H1 (cell line): ENCODE measurements around the gene POLR3E. TPM values are rescaled to one million over a fixed set of nuclear protein-coding genes. Genes with fewer than 3 reads are reported as not detected.

Experiments used
- CTCF ChIA-PET: fragments of 300-600 bp; sonication (Branson Sonifier 250); formaldehyde crosslinking; loops from one replicate; lab custom pipeline; 2021; ENCODE audit not compliant: partially characterized antibody; lab: Charles Lee
- POLR2A ChIA-PET: fragments of 300-600 bp; sonication (Branson Sonifier 250); formaldehyde crosslinking; loops from one replicate; lab custom pipeline; 2021; ENCODE audit warnings: inconsistent platforms; ENCODE audit not compliant: partially characterized antibody; lab: Charles Lee
- DNase-seq, 2 experiments: peaks; one replicate each; pipeline versions ENCODE4 v3.0.0 to v3.0.0-alpha.2; 2010 to 2022; ENCODE audit warnings: low spot score in 2 of 2, low read depth in 1 of 2, mixed read lengths in 1 of 2
- FAIRE-seq: peaks from 2 replicates; lab custom pipeline; 2011; peaks lifted over from hg19 to GRCh38; lab: Jason Lieb, UNC
- H2AFZ ChIP-seq: 2 replicates; pipeline ENCODE4 v1.8.1; 2012; ENCODE audit warnings: low read length, inconsistent platforms
- H2AK5ac ChIP-seq: 2 replicates; pipeline ENCODE4 v1.6.1; 2013; ENCODE audit warnings: low read depth, low read length
- H2BK120ac ChIP-seq: replicated peaks from 2 replicates; pipeline ENCODE3; 2013; ENCODE audit warnings: low read depth, low read length, inconsistent platforms
- H2BK12ac ChIP-seq: 2 replicates; pipeline ENCODE4 v1.6.1; 2013; ENCODE audit warnings: low read depth, low read length
- H2BK15ac ChIP-seq: 2 replicates; pipeline ENCODE4 v1.6.1; 2013; ENCODE audit warnings: low read length
- H2BK20ac ChIP-seq: 2 replicates; pipeline ENCODE4 v1.6.1; 2013; ENCODE audit warnings: low read length
- H2BK5ac ChIP-seq: 2 replicates; pipeline ENCODE4 v1.6.1; 2013; ENCODE audit warnings: low read depth, low read length
- H3K14ac ChIP-seq: 2 replicates; pipeline ENCODE4 v1.6.1; 2013; ENCODE audit warnings: inconsistent platforms; ENCODE audit not compliant: insufficient read length
- H3K18ac ChIP-seq: 2 replicates; pipeline ENCODE4 v1.6.1; 2013; ENCODE audit warnings: low read length; ENCODE audit errors: extremely low read depth
- H3K23ac ChIP-seq: 2 replicates; pipeline ENCODE4 v1.6.1; 2013; ENCODE audit warnings: inconsistent platforms; ENCODE audit not compliant: insufficient read length
- H3K23me2 ChIP-seq: 2 replicates; pipeline ENCODE4 v1.6.1; 2013; ENCODE audit warnings: low read depth, low read length
- H3K27ac ChIP-seq: 2 replicates; pipeline ENCODE4 v1.6.1; 2011; ENCODE audit warnings: low read depth, low read length, inconsistent platforms
- H3K27me3 ChIP-seq, 4 experiments: replicated peaks in 1 of 4; 1 replicate in 1 of 4; 2 replicates in 3 of 4; pipeline versions ENCODE4 v1.6.1 to v1.8.1; 2011 to 2013; ENCODE audit warnings: low read length in 3 of 4, mild to moderate bottlenecking in 3 of 4, inconsistent platforms in 2 of 4, mixed read lengths in 2 of 4, moderate library complexity in 1 of 4; ENCODE audit not compliant: control insufficient read depth in 3 of 4, insufficient read depth in 3 of 4; ENCODE audit errors: extremely low read depth in 1 of 4
- H3K36me3 ChIP-seq, 4 experiments: 2 replicates each; pipeline versions ENCODE4 v1.6.1 to v1.8.1; 2011 to 2013; ENCODE audit warnings: mild to moderate bottlenecking in 4 of 4, low read length in 3 of 4, moderate library complexity in 2 of 4, control low read depth in 1 of 4, inconsistent platforms in 1 of 4; ENCODE audit not compliant: insufficient read depth in 4 of 4, control insufficient read depth in 2 of 4
- H3K4ac ChIP-seq: replicated peaks from 2 replicates; pipeline ENCODE3; 2013; ENCODE audit warnings: low read length, low read depth, mixed read lengths, inconsistent platforms; ENCODE audit not compliant: insufficient read length
- H3K4me1 ChIP-seq, 4 experiments: replicated peaks in 1 of 4; 1 replicate in 1 of 4; 2 replicates in 3 of 4; pipeline versions ENCODE4 v1.6.1 to v1.8.1; 2011 to 2013; ENCODE audit warnings: low read length in 3 of 4, inconsistent platforms in 2 of 4, mixed read lengths in 1 of 4; ENCODE audit not compliant: insufficient read depth in 4 of 4, control insufficient read depth in 3 of 4
- H3K4me2 ChIP-seq, 2 experiments: 2 replicates each; pipeline versions ENCODE4 v1.6.1 to v1.8.1; 2011 to 2013; ENCODE audit warnings: low read depth in 2 of 2, low read length in 2 of 2, control low read depth in 1 of 2, inconsistent platforms in 1 of 2, mild to moderate bottlenecking in 1 of 2; ENCODE audit not compliant: insufficient read depth in 1 of 2
- H3K4me3 ChIP-seq, 4 experiments: fragments of 200-600, 300-600 bp in 1 of 4; sonication (generic), shearing (Covaris generic), sonication (Bioruptor Twin) in 1 of 4; 2 replicates each; pipeline versions ENCODE4 v1.5.1 to v1.8.1; 2011 to 2016; ENCODE audit warnings: low read length in 4 of 4, low read depth in 3 of 4, control low read depth in 2 of 4, inconsistent platforms in 2 of 4, mild to moderate bottlenecking in 2 of 4, mixed read lengths in 1 of 4, moderate library complexity in 1 of 4; ENCODE audit not compliant: insufficient read depth in 2 of 4; ENCODE audit errors: extremely low read depth in 1 of 4
- H3K56ac ChIP-seq: replicated peaks from 2 replicates; pipeline ENCODE3; 2013; ENCODE audit warnings: low read depth, mild to moderate bottlenecking, mixed read lengths, low read length, inconsistent platforms; ENCODE audit not compliant: insufficient read length
- H3K79me1 ChIP-seq: 2 replicates; pipeline ENCODE4 v1.6.1; 2013; ENCODE audit warnings: low read depth, low read length, control low read depth
- H3K79me2 ChIP-seq, 2 experiments: 2 replicates each; pipeline versions ENCODE4 v1.6.1 to v1.8.1; 2012 to 2013; ENCODE audit warnings: low read length in 2 of 2, mild to moderate bottlenecking in 2 of 2, inconsistent platforms in 1 of 2; ENCODE audit not compliant: insufficient read depth in 2 of 2, control insufficient read depth in 1 of 2
- H3K9ac ChIP-seq, 4 experiments: replicated peaks in 1 of 4; 1 replicate in 1 of 4; 2 replicates in 3 of 4; pipeline versions ENCODE4 v1.6.1 to v1.8.1; 2011 to 2013; ENCODE audit warnings: low read depth in 3 of 4, low read length in 3 of 4, control low read depth in 2 of 4, mild to moderate bottlenecking in 2 of 4, moderate library complexity in 2 of 4, inconsistent platforms in 1 of 4; ENCODE audit errors: extremely low read depth in 1 of 4
- H3K9me3 ChIP-seq, 2 experiments: 2 replicates each; pipeline versions ENCODE4 v1.6.1 to v1.8.1; 2012 to 2013; ENCODE audit warnings: mild to moderate bottlenecking in 2 of 2, moderate library complexity in 2 of 2, control low read depth in 1 of 2, inconsistent platforms in 1 of 2, low read depth in 1 of 2, low read length in 1 of 2, mixed read lengths in 1 of 2; ENCODE audit not compliant: insufficient read depth in 2 of 2
- H4K20me1 ChIP-seq, 2 experiments: replicated peaks in 1 of 2; 2 replicates each; pipeline versions ENCODE3 to v1.8.1; 2011 to 2013; ENCODE audit warnings: inconsistent platforms in 2 of 2, low read length in 2 of 2, mild to moderate bottlenecking in 1 of 2; ENCODE audit not compliant: insufficient read depth in 2 of 2, control insufficient read depth in 1 of 2
- H4K5ac ChIP-seq: 2 replicates; pipeline ENCODE4 v1.6.1; 2013; ENCODE audit warnings: low read length, low read depth, mixed read lengths, inconsistent platforms; ENCODE audit not compliant: insufficient read length
- H4K8ac ChIP-seq: 2 replicates; pipeline ENCODE4 v1.8.0; 2013; ENCODE audit warnings: mild to moderate bottlenecking, moderate library complexity, low read length, inconsistent platforms; ENCODE audit not compliant: insufficient read depth; ENCODE audit errors: extremely low read depth
- H4K91ac ChIP-seq: replicated peaks from 2 replicates; pipeline ENCODE3; 2013; ENCODE audit warnings: low read length, mixed read lengths, inconsistent platforms; ENCODE audit not compliant: insufficient read length
- BACH1 ChIP-seq: IDR thresholded peaks from 2 replicates; pipeline ENCODE4 v1.6.1; 2012; ENCODE audit warnings: low read length, improper control_type of control experiment
- CBX8 ChIP-seq: fragments of 300-800, 300-1000 bp; sonication (generic); IDR thresholded peaks from 2 replicates; pipeline ENCODE4 v1.7.1; 2016; ENCODE audit warnings: low read depth, low read length, borderline replicate concordance
- CHD2 ChIP-seq: IDR thresholded peaks from 2 replicates; pipeline ENCODE4 v1.6.1; 2012; ENCODE audit warnings: low read length, improper control_type of control experiment
- EGR1 ChIP-seq: IDR thresholded peaks from 2 replicates; pipeline ENCODE4 v1.6.1; 2011; ENCODE audit warnings: low read depth, low read length, borderline replicate concordance
- PHF8 ChIP-seq: fragments of 200-600 bp; sonication (generic); conservative IDR thresholded peaks from 2 replicates; pipeline ENCODE4 v1.7.1; 2012; ENCODE audit warnings: low read depth, mild to moderate bottlenecking, inconsistent platforms, low read length, moderate library complexity
- POLR2AphosphoS5 ChIP-seq: IDR thresholded peaks from 2 replicates; pipeline ENCODE4 v1.6.1; 2011; ENCODE audit warnings: low read depth, low read length
- RAD21 ChIP-seq, 2 experiments: IDR thresholded peaks in 1 of 2; conservative IDR thresholded peaks in 1 of 2; 2 replicates each; pipeline ENCODE4 v1.6.1; 2011; ENCODE audit warnings: low read depth in 2 of 2, low read length in 2 of 2, improper control_type of control experiment in 1 of 2, inconsistent platforms in 1 of 2, mild to moderate bottlenecking in 1 of 2, moderate library complexity in 1 of 2
- RFX5 ChIP-seq: IDR thresholded peaks from 2 replicates; pipeline ENCODE4 v1.6.1; 2011; ENCODE audit warnings: low read depth, low read length, improper control_type of control experiment, borderline replicate concordance
- SIRT6 ChIP-seq: IDR thresholded peaks from one replicate; pipeline ENCODE4 v1.7.1; 2012; ENCODE audit warnings: low read length, inconsistent platforms
- SP1 ChIP-seq: IDR thresholded peaks from 2 replicates; pipeline ENCODE4 v1.6.1; 2011; ENCODE audit warnings: low read depth, low read length
- SP4 ChIP-seq: IDR thresholded peaks from 2 replicates; pipeline ENCODE4 v1.6.1; 2012; ENCODE audit warnings: low read length, inconsistent platforms
- SRF ChIP-seq: IDR thresholded peaks from 2 replicates; pipeline ENCODE4 v1.6.1; 2011; ENCODE audit warnings: mild to moderate bottlenecking, low read depth, low read length, moderate library complexity
- TAF1 ChIP-seq: IDR thresholded peaks from 2 replicates; pipeline ENCODE4 v1.6.1; 2011; ENCODE audit warnings: mild to moderate bottlenecking, low read depth, low read length
- USF2 ChIP-seq: IDR thresholded peaks from 2 replicates; pipeline ENCODE4 v1.6.1; 2011; ENCODE audit warnings: low read length, improper control_type of control experiment
- WGBS, 2 experiments: shearing (Covaris generic) in 1 of 2; methylation state at CpG; one replicate each; pipeline versions ENCODE4 v1.1.6 to v1.1.7; 2013 to 2015; ENCODE audit warnings: low lambda C conversion rate in 2 of 2, mixed read lengths in 2 of 2, inconsistent platforms in 1 of 2, low coverage in 1 of 2, missing lambda C conversion rate in 1 of 2; ENCODE audit not compliant: insufficient replicate concordance in 2 of 2, insufficient coverage in 1 of 2, insufficient read length in 1 of 2; ENCODE audit errors: extremely low coverage in 1 of 2, missing lambda C conversion rate in 1 of 2; 5-methylcytosine and 5-hydroxymethylcytosine counted together
- polyA plus RNA-seq, 7 experiments: library from polyadenylated mRNA; depleted of rRNA in 3 of 7; stranded (reverse) in 5 of 7; unstranded in 2 of 7; fragments of >200 nt in 5 of 7; fragments of 200-250 nt in 2 of 7; gene quantifications; 1 replicate in 5 of 7; 2 replicates in 1 of 7; 4 replicates in 1 of 7; pipeline versions ENCODE4 v1.2.1 to v1.2.3, GENCODE V29; 2011 to 2013; ENCODE audit warnings: missing spikeins in 2 of 7, mixed read lengths in 2 of 7
- total RNA-seq: library from RNA; stranded (reverse); fragmentation: NEBNext Ultra II Directional; extraction: Animal tissue kit (Norgen Biotek cat#: 25700); gene quantifications from 2 replicates; pipeline ENCODE4 v1.2.1, GENCODE V29; 2021

Gene POLR3E
- total and polyA plus RNA-seq, 2 of the 8 experiments (the other 6 are each of a cell fraction or from before 2014, with no cell fraction given), result 96.5 to 125 TPM

- 94% methylated on average over 2 of the region's 2 CpGs; no CpG with 5 or more reads in 1 of the 2 experiments for WGBS, 2 experiments
- Histone ChIP-seq H3K27me3 (no peaks in the 10 kb centered on the region), H2BK5ac (no peak overlapping the region), H3K79me1 (peaks cover 8% of the 10 kb centered on the region), H3K14ac (no peak overlapping the region), H4K8ac (no peak overlapping the region), H2BK15ac (no peak overlapping the region), H3K9me3 (no peaks in the 10 kb centered on the region; a peak in 1 of 4 replicates), H2BK12ac (no peak overlapping the region), H3K23ac (no peak overlapping the region), H3K4me2 (no peak overlapping the region), H4K91ac (no peak overlapping the region), H3K79me2 (peaks cover 7 to 50% of the 10 kb centered on the region in 2 experiments; a peak in 3 of 4 replicates), H3K4me1 (peaks cover 0 to 4% (median under 1%) of the 10 kb centered on the region in 4 experiments; a peak in 2 of 7 replicates), H3K27ac (no peak overlapping the region), H3K9ac (no peak overlapping the region), H3K4ac (no peak overlapping the region), H3K36me3 (peaks cover 5 to 31% (median 20%) of the 10 kb centered on the region in 4 experiments; a peak in 5 of 8 replicates), H3K4me3 (no peak overlapping the region), H3K56ac (no peak overlapping the region), H4K5ac (no peak overlapping the region), H3K23me2 (no peaks in the 10 kb centered on the region), H4K20me1 (peaks cover 3 to 5% of the 10 kb centered on the region in 2 experiments), H3K18ac (no peak overlapping the region), H2AK5ac (no peak overlapping the region), H2BK120ac (no peak overlapping the region), H2AFZ (no peak overlapping the region), H2BK20ac (no peak overlapping the region)
- ChIA-PET POLR2A (interaction anchor here (1.4 to 2.3 kb wide), 3 partner anchors 9 to 11 kb away, joined by 4 to 10 read pairs (median 6); no protein-coding TSS in a partner anchor), CTCF (interaction anchor here (0.7 to 1.0 kb wide), 2 partner anchors 9 to 43 kb away, joined by 3 read pairs; no protein-coding TSS in a partner anchor)
- TF ChIP-seq BACH1 (no peak), PHF8 (no peak), USF2 (no peak), RAD21 (IDR thresholded peaks at IDR 0.05 in 1 of 2, conservative IDR thresholded peaks at IDR 0.05 in 1 of 2; ENCODE audit: low read depth in 2 of 2, low read length in 2 of 2) (no peak), SP4 (no peak), SRF (no peak), CBX8 (no peak), POLR2AphosphoS5 (no peak), EGR1 (no peak), CHD2 (no peak), RFX5 (no peak), SP1 (no peak), TAF1 (no peak), SIRT6 (no peak)
- no peak for FAIRE-seq
- no peak for DNase-seq
Observed at GRCh38 chr16:22364241-22364640, 67.0 kb downstream of the POLR3E start.
